HEK293 (cell line): ENCODE data around the gene KLHL11.

Experiments used
- CTCF ChIA-PET: fragments of 350-600 bp; formaldehyde crosslinking; extraction: SDS; loops from one replicate; lab custom pipeline; 2021; ENCODE audit warnings: antibody characterized with exemption; lab: Yijun Ruan, JAX
- POLR2A ChIA-PET: fragments of 300-600 bp; formaldehyde crosslinking; extraction: SDS; loops from one replicate; lab custom pipeline; 2020; ENCODE audit warnings: antibody characterized with exemption, inconsistent platforms; lab: Yijun Ruan, JAX
- H3K27ac ChIP-seq: fragments of 200-500 bp; sonication (Bioruptor generic); 2 replicates; pipeline ENCODE4 v1.5.1; 2014; ENCODE audit warnings: low read depth, low read length, control low read depth, inconsistent platforms; ENCODE audit errors: extremely low read depth
- H3K36me3 ChIP-seq, 2 experiments: fragments of 200-500 bp in 1 of 2; sonication (Bioruptor generic) in 1 of 2; 1 replicate in 1 of 2; 2 replicates in 1 of 2; pipeline ENCODE4 v1.5.1; 2014 to 2017; ENCODE audit warnings: inconsistent platforms in 2 of 2, low read length in 2 of 2; ENCODE audit not compliant: control insufficient read depth in 2 of 2, insufficient read depth in 1 of 2
- H3K4me1 ChIP-seq: fragments of 200-500 bp; sonication (Bioruptor generic); 2 replicates; pipeline ENCODE4 v1.5.1; 2014; ENCODE audit warnings: mild to moderate bottlenecking, low read length, inconsistent platforms; ENCODE audit not compliant: control insufficient read depth, insufficient read depth
- H3K4me3 ChIP-seq: 2 replicates; pipeline ENCODE4 v1.5.1; 2011; ENCODE audit warnings: low read depth, mild to moderate bottlenecking, control low read depth, low read length, moderate library complexity
- H3K9me3 ChIP-seq: fragments of 200-500 bp; sonication (Bioruptor generic); 2 replicates; pipeline ENCODE4 v1.5.1; 2014; ENCODE audit warnings: low read depth, low read length, inconsistent platforms; ENCODE audit not compliant: control insufficient read depth, insufficient read depth
- GLI4 ChIP-seq: fragments of 450-650 bp; formaldehyde crosslinking; IDR thresholded peaks from 2 replicates; pipeline ENCODE4 v1.5.1; 2016; ENCODE audit warnings: missing biosample characterization, missing genetic modification characterization
- KLF10 ChIP-seq: fragments of 450-650 bp; IDR thresholded peaks from 2 replicates; pipeline ENCODE4 v1.5.1; 2018; ENCODE audit warnings: missing biosample characterization, mild to moderate bottlenecking, missing genetic modification characterization
- KLF16 ChIP-seq: fragments of 450-650 bp; formaldehyde crosslinking; IDR thresholded peaks from 2 replicates; pipeline ENCODE4 v1.5.1; 2017; ENCODE audit warnings: missing biosample characterization, missing genetic modification characterization
- PRDM1 ChIP-seq: fragments of 450-650 bp; formaldehyde crosslinking; IDR thresholded peaks from 2 replicates; pipeline ENCODE4; 2016; ENCODE audit warnings: missing biosample characterization, missing genetic modification characterization
- REPIN1 ChIP-seq: fragments of 450-650 bp; formaldehyde crosslinking; IDR thresholded peaks from 2 replicates; pipeline ENCODE4 v1.5.1; 2017; ENCODE audit warnings: missing biosample characterization, missing genetic modification characterization, low read depth
- SALL2 ChIP-seq: fragments of 450-650 bp; formaldehyde crosslinking; IDR thresholded peaks from 2 replicates; pipeline ENCODE4 v1.5.0; 2017; ENCODE audit warnings: missing biosample characterization, mild to moderate bottlenecking, missing genetic modification characterization, borderline replicate concordance
- SP7 ChIP-seq: fragments of 450-650 bp; formaldehyde crosslinking; IDR thresholded peaks from 2 replicates; pipeline ENCODE4 v1.5.1; 2016; ENCODE audit warnings: missing biosample characterization, missing genetic modification characterization
- ZBTB21 ChIP-seq: fragments of 450-650 bp; formaldehyde crosslinking; IDR thresholded peaks from 2 replicates; pipeline ENCODE4 v1.5.1; 2017; ENCODE audit warnings: missing biosample characterization, missing genetic modification characterization
- ZFP3 ChIP-seq: fragments of 450-650 bp; formaldehyde crosslinking; IDR thresholded peaks from 2 replicates; pipeline ENCODE4 v1.5.1; 2016; ENCODE audit warnings: low read depth, missing biosample characterization, missing genetic modification characterization
- ZNF157 ChIP-seq: fragments of 450-650 bp; formaldehyde crosslinking; IDR thresholded peaks from 2 replicates; pipeline ENCODE4 v1.5.1; 2016; ENCODE audit warnings: missing biosample characterization, missing genetic modification characterization
- ZNF239 ChIP-seq: fragments of 450-650 bp; formaldehyde crosslinking; IDR thresholded peaks from 2 replicates; pipeline ENCODE4 v1.5.1; 2016; ENCODE audit warnings: missing biosample characterization, missing genetic modification characterization
- ZNF350 ChIP-seq: fragments of 450-650 bp; formaldehyde crosslinking; IDR thresholded peaks from 2 replicates; pipeline ENCODE4 v1.5.0; 2017; ENCODE audit warnings: missing biosample characterization, mild to moderate bottlenecking, missing genetic modification characterization
- ZNF398 ChIP-seq: fragments of 450-650 bp; formaldehyde crosslinking; IDR thresholded peaks from 2 replicates; pipeline ENCODE4 v1.5.1; 2017; ENCODE audit warnings: missing biosample characterization, missing genetic modification characterization
- ZNF48 ChIP-seq: fragments of 450-650 bp; formaldehyde crosslinking; IDR thresholded peaks from 2 replicates; pipeline ENCODE4 v1.5.1; 2016; ENCODE audit warnings: missing biosample characterization, missing genetic modification characterization
- ZNF488 ChIP-seq: fragments of 450-650 bp; formaldehyde crosslinking; IDR thresholded peaks from 2 replicates; pipeline ENCODE4 v1.5.1; 2016; ENCODE audit warnings: missing biosample characterization, missing genetic modification characterization
- ZNF501 ChIP-seq: fragments of 450-650 bp; formaldehyde crosslinking; IDR thresholded peaks from 2 replicates; pipeline ENCODE4 v1.5.1; 2016; ENCODE audit warnings: missing biosample characterization, missing genetic modification characterization
- ZNF548 ChIP-seq: fragments of 450-650 bp; formaldehyde crosslinking; IDR thresholded peaks from 2 replicates; pipeline ENCODE4 v1.5.1; 2016; ENCODE audit warnings: missing biosample characterization, missing genetic modification characterization
- ZNF558 ChIP-seq: fragments of 450-650 bp; formaldehyde crosslinking; IDR thresholded peaks from 2 replicates; pipeline ENCODE4 v1.5.1; 2016; ENCODE audit warnings: missing biosample characterization, missing genetic modification characterization
- ZNF585B ChIP-seq: fragments of 450-650 bp; formaldehyde crosslinking; IDR thresholded peaks from 2 replicates; pipeline ENCODE4 v1.5.1; 2016; ENCODE audit warnings: missing biosample characterization, missing genetic modification characterization
- ZNF658 ChIP-seq: fragments of 450-650 bp; formaldehyde crosslinking; IDR thresholded peaks from 2 replicates; pipeline ENCODE4; 2016; ENCODE audit warnings: missing biosample characterization, missing genetic modification characterization
- ZNF670 ChIP-seq: fragments of 450-650 bp; formaldehyde crosslinking; IDR thresholded peaks from 2 replicates; pipeline ENCODE4 v1.5.1; 2016; ENCODE audit warnings: missing biosample characterization, missing genetic modification characterization, low read depth
- ZSCAN23 ChIP-seq: fragments of 450-650 bp; formaldehyde crosslinking; IDR thresholded peaks from 2 replicates; pipeline ENCODE4 v1.5.1; 2016; ENCODE audit warnings: missing biosample characterization, missing genetic modification characterization
- ZSCAN30 ChIP-seq: fragments of 450-650 bp; IDR thresholded peaks from 2 replicates; pipeline ENCODE4 v1.5.1; 2018; ENCODE audit warnings: missing biosample characterization, mild to moderate bottlenecking, missing genetic modification characterization, moderate library complexity
- TF ChIP-seq, protein P1 (sequence below): fragments of 450-650 bp; formaldehyde crosslinking; IDR thresholded peaks from 2 replicates; pipeline ENCODE4 v1.5.1; 2016; ENCODE audit warnings: missing biosample characterization, missing genetic modification characterization
- TF ChIP-seq, protein P2 (sequence below): fragments of 450-650 bp; formaldehyde crosslinking; IDR thresholded peaks from 2 replicates; pipeline ENCODE4 v1.5.1; 2016; ENCODE audit warnings: missing biosample characterization, missing genetic modification characterization
- TF ChIP-seq, protein P3 (sequence below): fragments of 450-650 bp; formaldehyde crosslinking; IDR thresholded peaks from 2 replicates; pipeline ENCODE4 v1.5.1; 2016; ENCODE audit warnings: missing biosample characterization, missing genetic modification characterization
- TF ChIP-seq, protein P4 (sequence below): fragments of 450-650 bp; formaldehyde crosslinking; IDR thresholded peaks from 2 replicates; pipeline ENCODE4 v1.5.1; 2016; ENCODE audit warnings: missing biosample characterization, missing genetic modification characterization

KLHL11 gene

GRCh38 chr17:41864836-41865595 is at the start of gene KLHL11 (continued):
- TF ChIP-seq ZBTB21: no peak
- no peak for TF ChIP-seq ZNF239 (tag by site-specific recombination)
- TF ChIP-seq ZNF488 (tag by site-specific recombination): no peak
- TF ChIP-seq ZNF350: no peak
- TF ChIP-seq ZFP3 (tag by site-specific recombination): no peak
- no peak for TF ChIP-seq ZNF558 (tag by site-specific recombination)

GRCh38 chr17:41915020-41915419 is 49.8 kb upstream of the KLHL11 start:
- Histone ChIP-seq H3K27ac (peak overlapping the region; percentile 33; the same call in 1 of the 2 replicates), H3K9me3 (no peaks in the 10 kb centered on the region), H3K4me1 (peaks cover 19% of the 10 kb centered on the region), H3K36me3 (peaks cover 21 to 47% of the 10 kb centered on the region in 2 experiments), H3K4me3 (no peak overlapping the region)
- ChIA-PET CTCF (interaction anchor here (0.6 to 1.2 kb wide), 5 partner anchors 34 to 184 kb away, joined by 3 to 5 read pairs (median 4); no protein-coding TSS in a partner anchor), POLR2A (interaction anchor here (0.6 to 1.2 kb wide), 3 partner anchors 40 to 227 kb away, joined by 3 to 5 read pairs (median 3); partner anchors contain the start of gene EIF1)
- TF ChIP-seq ZNF501 (tag by site-specific recombination): no peak
- TF ChIP-seq, protein P1, sequence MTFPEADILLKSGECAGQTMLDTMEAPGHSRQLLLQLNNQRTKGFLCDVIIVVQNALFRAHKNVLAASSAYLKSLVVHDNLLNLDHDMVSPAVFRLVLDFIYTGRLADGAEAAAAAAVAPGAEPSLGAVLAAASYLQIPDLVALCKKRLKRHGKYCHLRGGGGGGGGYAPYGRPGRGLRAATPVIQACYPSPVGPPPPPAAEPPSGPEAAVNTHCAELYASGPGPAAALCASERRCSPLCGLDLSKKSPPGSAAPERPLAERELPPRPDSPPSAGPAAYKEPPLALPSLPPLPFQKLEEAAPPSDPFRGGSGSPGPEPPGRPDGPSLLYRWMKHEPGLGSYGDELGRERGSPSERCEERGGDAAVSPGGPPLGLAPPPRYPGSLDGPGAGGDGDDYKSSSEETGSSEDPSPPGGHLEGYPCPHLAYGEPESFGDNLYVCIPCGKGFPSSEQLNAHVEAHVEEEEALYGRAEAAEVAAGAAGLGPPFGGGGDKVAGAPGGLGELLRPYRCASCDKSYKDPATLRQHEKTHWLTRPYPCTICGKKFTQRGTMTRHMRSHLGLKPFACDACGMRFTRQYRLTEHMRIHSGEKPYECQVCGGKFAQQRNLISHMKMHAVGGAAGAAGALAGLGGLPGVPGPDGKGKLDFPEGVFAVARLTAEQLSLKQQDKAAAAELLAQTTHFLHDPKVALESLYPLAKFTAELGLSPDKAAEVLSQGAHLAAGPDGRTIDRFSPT (tag by site-specific recombination): no peak
- no peak for TF ChIP-seq SALL2 (tag by site-specific recombination)
- TF ChIP-seq KLF16 (tag by site-specific recombination): no peak
- TF ChIP-seq ZNF548: no peak
- TF ChIP-seq ZNF48 (tag by site-specific recombination): no peak
- TF ChIP-seq, protein P2, sequence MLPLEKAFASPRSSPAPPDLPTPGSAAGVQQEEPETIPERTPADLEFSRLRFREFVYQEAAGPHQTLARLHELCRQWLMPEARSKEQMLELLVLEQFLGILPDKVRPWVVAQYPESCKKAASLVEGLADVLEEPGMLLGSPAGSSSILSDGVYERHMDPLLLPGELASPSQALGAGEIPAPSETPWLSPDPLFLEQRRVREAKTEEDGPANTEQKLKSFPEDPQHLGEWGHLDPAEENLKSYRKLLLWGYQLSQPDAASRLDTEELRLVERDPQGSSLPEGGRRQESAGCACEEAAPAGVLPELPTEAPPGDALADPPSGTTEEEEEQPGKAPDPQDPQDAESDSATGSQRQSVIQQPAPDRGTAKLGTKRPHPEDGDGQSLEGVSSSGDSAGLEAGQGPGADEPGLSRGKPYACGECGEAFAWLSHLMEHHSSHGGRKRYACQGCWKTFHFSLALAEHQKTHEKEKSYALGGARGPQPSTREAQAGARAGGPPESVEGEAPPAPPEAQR: no peak
- TF ChIP-seq REPIN1: no peak

GRCh38 chr17:41914358-41914766 is 49.1 kb upstream of the KLHL11 start:
- ChIA-PET CTCF (interaction anchor here (0.6 to 1.2 kb wide), 7 partner anchors 33 to 204 kb away, joined by 3 to 5 read pairs (median 3); no protein-coding TSS in a partner anchor), POLR2A (interaction anchor here (0.8 to 1.2 kb wide), 2 partner anchors 16 to 52 kb away, joined by 3 to 4 read pairs; partner anchors contain the start of gene ODAD4)
- Histone ChIP-seq H3K36me3 (peaks cover 25 to 53% of the 10 kb centered on the region in 2 experiments), H3K4me3 (no peak overlapping the region), H3K9me3 (no peaks in the 10 kb centered on the region), H3K4me1 (peaks cover 13% of the 10 kb centered on the region), H3K27ac (no peak overlapping the region)
- TF ChIP-seq ZNF585B (tag by site-specific recombination) (no peak), ZNF658 (tag by site-specific recombination) (no peak), ZNF157 (tag by site-specific recombination) (no peak), ZNF501 (tag by site-specific recombination) (no peak), ZNF398 (tag by site-specific recombination) (no peak), PRDM1 (tag by site-specific recombination) (no peak), ZSCAN30 (tag by site-specific recombination) (no peak), SP7 (tag by site-specific recombination) (no peak), ZSCAN23 (tag by site-specific recombination) (no peak), GLI4 (tag by site-specific recombination) (no peak), ZNF670 (tag by site-specific recombination) (no peak), KLF10 (no peak)
- TF ChIP-seq, protein P3, sequence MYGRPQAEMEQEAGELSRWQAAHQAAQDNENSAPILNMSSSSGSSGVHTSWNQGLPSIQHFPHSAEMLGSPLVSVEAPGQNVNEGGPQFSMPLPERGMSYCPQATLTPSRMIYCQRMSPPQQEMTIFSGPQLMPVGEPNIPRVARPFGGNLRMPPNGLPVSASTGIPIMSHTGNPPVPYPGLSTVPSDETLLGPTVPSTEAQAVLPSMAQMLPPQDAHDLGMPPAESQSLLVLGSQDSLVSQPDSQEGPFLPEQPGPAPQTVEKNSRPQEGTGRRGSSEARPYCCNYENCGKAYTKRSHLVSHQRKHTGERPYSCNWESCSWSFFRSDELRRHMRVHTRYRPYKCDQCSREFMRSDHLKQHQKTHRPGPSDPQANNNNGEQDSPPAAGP (tag by site-specific recombination): no peak
- TF ChIP-seq, protein P4, sequence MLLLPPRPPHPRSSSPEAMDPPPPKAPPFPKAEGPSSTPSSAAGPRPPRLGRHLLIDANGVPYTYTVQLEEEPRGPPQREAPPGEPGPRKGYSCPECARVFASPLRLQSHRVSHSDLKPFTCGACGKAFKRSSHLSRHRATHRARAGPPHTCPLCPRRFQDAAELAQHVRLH (tag by site-specific recombination): no peak
